ENCODE results near the gene DOCK2. TPM values are rescaled to one million over a fixed set of nuclear protein-coding genes. Genes with fewer than 3 reads are reported as not detected.
"Not testable (repeated sequence)": the region's sequence is repeated elsewhere in the genome, so short reads cannot be mapped to it uniquely, and the experiment has no call there.

The DOCK2 gene
- total RNA-seq, 1 experiment from 2014 or later, result not detected

- not testable (repeated sequence) for DNase-seq (ENCODE audit: low spot score)
Observed at GRCh38 chr5:170094329-170094728, 457.3 kb downstream of the DOCK2 start.

GRCh38 chr5:170095646-170096045 is 458.6 kb downstream of the DOCK2 start:
- no peak for DNase-seq (ENCODE audit: low spot score)

GRCh38 chr5:170097934-170098333 is 460.9 kb downstream of the DOCK2 start:
- DNase-seq (ENCODE audit: low spot score), result no peak

GRCh38 chr5:170100066-170100943 is 463.2 kb downstream of the DOCK2 start:
- peak; percentile 75 for DNase-seq (ENCODE audit: low spot score)

GRCh38 chr5:170103447-170103846 is 466.4 kb downstream of the DOCK2 start:
- no peak for DNase-seq (ENCODE audit: low spot score)

- no peak for DNase-seq (ENCODE audit: low spot score)
Observed at GRCh38 chr5:170104299-170104698, 467.2 kb downstream of the DOCK2 start.

GRCh38 chr5:170104710-170105109 is 467.6 kb downstream of the DOCK2 start:
- DNase-seq (ENCODE audit: low spot score), result no peak

GRCh38 chr5:170105642-170106611 is 468.9 kb downstream of the DOCK2 start, which contains the start of gene FOXI1:
Gene FOXI1 (plus strand): TSS chr5:170105897. CDS start chr5:170105958, 61 bp downstream.
- no peak for DNase-seq (ENCODE audit: low spot score)

GRCh38 chr5:170107674-170108073 is 470.6 kb downstream of the DOCK2 start:
- DNase-seq (ENCODE audit: low spot score), result no peak

GRCh38 chr5:170108266-170108785 is 471.3 kb downstream of the DOCK2 start:
- no peak for DNase-seq (ENCODE audit: low spot score)

- DNase-seq (ENCODE audit: low spot score), result no peak
Observed at GRCh38 chr5:170109059-170110031, 472.3 kb downstream of the DOCK2 start.

- no peak for DNase-seq (ENCODE audit: low spot score)
Observed at GRCh38 chr5:170110403-170111087, 473.5 kb downstream of the DOCK2 start.

GRCh38 chr5:170111088-170111785 is 474.2 kb downstream of the DOCK2 start:
- no peak for DNase-seq (ENCODE audit: low spot score)

GRCh38 chr5:170112876-170113521 is 475.9 kb downstream of the DOCK2 start:
- DNase-seq (ENCODE audit: low spot score), result no peak

GRCh38 chr5:170113522-170113900 is 476.4 kb downstream of the DOCK2 start:
- no peak for DNase-seq (ENCODE audit: low spot score)

- DNase-seq (ENCODE audit: low spot score), result no peak
Observed at GRCh38 chr5:170114271-170114670, 477.2 kb downstream of the DOCK2 start.

- no peak for DNase-seq (ENCODE audit: low spot score)
Observed at GRCh38 chr5:170115925-170116324, 478.9 kb downstream of the DOCK2 start.

GRCh38 chr5:170117736-170118135 is 480.7 kb downstream of the DOCK2 start:
- DNase-seq (ENCODE audit: low spot score), result no peak

- no peak for DNase-seq (ENCODE audit: low spot score)
Observed at GRCh38 chr5:170120576-170120975, 483.5 kb downstream of the DOCK2 start.
